Measurements from ENCODE around the gene TP53TG5. TPM values are rescaled to one million over a fixed set of nuclear protein-coding genes. Genes with fewer than 3 reads are reported as not detected.
A peak's percentile ranks its signal among the peaks of the same experiment; 100 is the strongest.

Gene TP53TG5
- total RNA-seq, 1 experiment from 2014 or later: not detected

DNA sequence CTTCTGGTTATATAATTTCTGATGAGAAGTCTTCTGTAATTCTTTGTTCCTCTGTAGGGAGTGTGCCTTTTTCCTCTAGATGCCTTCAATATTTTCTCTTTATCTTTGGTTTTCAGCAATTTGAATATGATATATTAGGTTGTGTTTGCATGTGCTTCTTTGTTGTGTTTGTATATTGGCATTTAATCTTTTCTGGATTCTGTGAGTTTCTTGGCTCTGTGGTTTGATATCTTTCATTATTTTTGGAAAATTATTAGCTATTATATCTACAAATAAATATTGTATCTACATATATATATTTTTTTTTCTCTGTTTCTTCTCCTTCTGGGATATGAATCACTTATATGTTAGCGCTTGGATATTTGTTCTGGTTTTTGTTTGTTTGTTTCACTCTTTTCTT, 20.9 kb upstream of the TP53TG5 start:
- Histone ChIP-seq H3K4me3 (ENCODE audit: low read depth in 2 of 2, low read length in 2 of 2) (no peak overlapping the region), H3K9me3 (ENCODE audit: control insufficient read depth, insufficient read depth, low read depth, low read length) (peaks cover 11% of the 10 kb centered on the region; the same call in 1 of the 2 replicates), H3K27me3 (ENCODE audit: control insufficient read depth, insufficient read depth, low read length) (no peaks in the 10 kb centered on the region), H3K4me1 (ENCODE audit: control insufficient read depth, insufficient read depth, low read length) (no peaks in the 10 kb centered on the region), H3K36me3 (ENCODE audit: control insufficient read depth, insufficient read depth, low read length) (no peaks in the 10 kb centered on the region), H3K27ac (ENCODE audit: low read length) (no peak overlapping the region)
- DNase-seq (ENCODE audit: low read depth, low spot score): no peak
- intact Hi-C loops (cut with micrococcal nuclease; ENCODE audit: unreplicated experiment): no loop called here
- ATAC-seq: no peak
- in situ Hi-C loops (cut with HindIII; ENCODE audit: low pct_unique_long_range_greater_than_20kb, low sequenced_read_pairs): no loop called here
- TF ChIP-seq REST (IDR thresholded peaks at IDR 0.05; ENCODE audit: insufficient read depth in 1 of 2, low read depth in 2 of 2, low read length in 1 of 2) (no peak), POLR2AphosphoS5 (IDR thresholded peaks at IDR 0.05; ENCODE audit: low read depth, low read length) (no peak), CTCF (IDR thresholded peaks at IDR 0.05) (no peak), SIN3A (IDR thresholded peaks at IDR 0.05; ENCODE audit: borderline replicate concordance, insufficient read depth, low read depth, low read length) (no peak), TCF7L2 (IDR thresholded peaks at IDR 0.05; ENCODE audit: low read depth, low read length) (no peak)
- POLR2A ChIA-PET: no interaction called here
- CTCF ChIA-PET: no interaction called here
- BruUV-seq (replicated peaks): no TSS peak

GRCh38 chr20:45395114-45395415, 16.9 kb upstream of the TP53TG5 start:
- intact Hi-C loops (cut with micrococcal nuclease; ENCODE audit: unreplicated experiment) (no loop called here), in situ Hi-C loops (cut with HindIII; ENCODE audit: low pct_unique_long_range_greater_than_20kb, low sequenced_read_pairs) (no loop called here)
- no peaks in the 10 kb centered on the region for H3K36me3 ChIP-seq (ENCODE audit: control insufficient read depth, insufficient read depth, low read length)
- DNase-seq (ENCODE audit: low read depth, low spot score) (no peak), ATAC-seq (peak; percentile 26; the same call in 1 of the 2 replicates)
- H3K4me1 ChIP-seq (ENCODE audit: control insufficient read depth, insufficient read depth, low read length): no peaks in the 10 kb centered on the region
- H3K27ac ChIP-seq (ENCODE audit: low read length): no peak overlapping the region
- no peak overlapping the region for H3K4me3 ChIP-seq (ENCODE audit: low read depth in 2 of 2, low read length in 2 of 2)
- peaks cover 5% of the 10 kb centered on the region; the same call in 1 of the 2 replicates for H3K9me3 ChIP-seq (ENCODE audit: control insufficient read depth, insufficient read depth, low read depth, low read length)
- ChIA-PET CTCF (no interaction called here), POLR2A (no interaction called here)
- no peaks in the 10 kb centered on the region for H3K27me3 ChIP-seq (ENCODE audit: control insufficient read depth, insufficient read depth, low read length)
- BruUV-seq (replicated peaks): no TSS peak
- TF ChIP-seq CTCF (IDR thresholded peaks at IDR 0.05): no peak

Measured in Panc1 (cell line).